ENCODE data around the gene ZNF180. TPM values are rescaled to one million over a fixed set of nuclear protein-coding genes. Genes with fewer than 3 reads are reported as not detected.
A peak's percentile ranks its signal among the peaks of the same experiment; 100 is the strongest.
"Not testable (repeated sequence)": the region's sequence is repeated elsewhere in the genome, so short reads cannot be mapped to it uniquely, and the experiment has no call there.

Gene ZNF180
- total RNA-seq, 4 donors from 2014 or later, result 6.4 to 59.7 (median 8.4) TPM

- DNase-seq, result no peak
- TF ChIP-seq POLR2AphosphoS5 (IDR thresholded peaks at IDR 0.05) (no peak), CTCF (IDR thresholded peaks at IDR 0.05) (no peak), POLR2A (IDR thresholded peaks at IDR 0.05) (no peak)
- intact Hi-C loops (cut with DNase I; ENCODE audit: low total_unique reads), result no loop called here
- Histone ChIP-seq H3K27ac (no peak overlapping the region), H3K9me3 (peaks cover 27 to 37% of the 10 kb centered on the region in 2 donors), H3K27me3 (peaks cover 5% of the 10 kb centered on the region), H3K36me3 (peaks cover 0 to 38% (median 20%) of the 10 kb centered on the region in 4 donors), H3K4me1 (peaks cover 3 to 14% (median 11%) of the 10 kb centered on the region in 4 donors), H3K4me3 (peak overlapping the region in 1 of 4 donors; percentile 80)
- in situ Hi-C loops (cut with MboI; ENCODE audit: low pct_ligation_motif_present in 1 of 4, low pct_unique_long_range_greater_than_20kb in 1 of 4, low sequenced_read_pairs in 3 of 4), result no loop called here
- 97 to 100% methylated on average over 1 to 9 of the region's 9 CpGs for WGBS, 2 donors (ENCODE audit: low coverage in 1 of 2)
Observed at GRCh38 chr19:44498988-44499387, 1.3 kb downstream of the ZNF180 start.

GRCh38 chr19:44496711-44497110 lies 3.6 kb downstream of the ZNF180 start:
- no peak for DNase-seq
- Histone ChIP-seq H3K27ac (no peak overlapping the region), H3K9me3 (peaks cover 50 to 60% of the 10 kb centered on the region in 2 donors), H3K4me3 (no peak overlapping the region), H3K36me3 (peaks cover 4 to 61% (median 32%) of the 10 kb centered on the region in 4 donors), H3K4me1 (peaks cover 3 to 14% (median 11%) of the 10 kb centered on the region in 4 donors), H3K27me3 (no peaks in the 10 kb centered on the region)
- in situ Hi-C loops (cut with MboI; ENCODE audit: low pct_ligation_motif_present in 1 of 4, low pct_unique_long_range_greater_than_20kb in 1 of 4, low sequenced_read_pairs in 3 of 4) (no loop called here), intact Hi-C loops (cut with DNase I; ENCODE audit: low total_unique reads) (no loop called here)
- WGBS, 2 donors (ENCODE audit: low coverage in 1 of 2), result 97 to 100% methylated on average over 1 of the region's 1 CpG
- TF ChIP-seq POLR2A (IDR thresholded peaks at IDR 0.05), result no peak
- TF ChIP-seq POLR2AphosphoS5 (IDR thresholded peaks at IDR 0.05), result no peak
- TF ChIP-seq CTCF (IDR thresholded peaks at IDR 0.05), result no peak
- TF ChIP-seq EP300 (IDR thresholded peaks at IDR 0.05; ENCODE audit: low read depth), result no peak

- no peak overlapping the region for H3K4me3 ChIP-seq
- TF ChIP-seq EP300 (IDR thresholded peaks at IDR 0.05; ENCODE audit: low read depth), result no peak
- no peak for TF ChIP-seq POLR2A (IDR thresholded peaks at IDR 0.05)
- TF ChIP-seq POLR2AphosphoS5 (IDR thresholded peaks at IDR 0.05), result no peak
- no peak for TF ChIP-seq CTCF (IDR thresholded peaks at IDR 0.05)
- DNase-seq, result no peak
- 87 to 98% methylated on average over 7 of the region's 7 CpGs for WGBS, 2 donors (ENCODE audit: low coverage in 1 of 2)
- no peak overlapping the region for H3K27ac ChIP-seq
- H3K27me3 ChIP-seq, result no peaks in the 10 kb centered on the region
- intact Hi-C loops (cut with DNase I; ENCODE audit: low total_unique reads) (no loop called here), in situ Hi-C loops (cut with MboI; ENCODE audit: low pct_ligation_motif_present in 1 of 4, low pct_unique_long_range_greater_than_20kb in 1 of 4, low sequenced_read_pairs in 3 of 4) (no loop called here)
- peaks cover 14 to 78% (median 45%) of the 10 kb centered on the region in 4 donors for H3K36me3 ChIP-seq
- H3K4me1 ChIP-seq, result no peaks in the 10 kb centered on the region
- peaks cover 97 to 98% of the 10 kb centered on the region in 2 donors for H3K9me3 ChIP-seq
Observed at GRCh38 chr19:44476559-44477408, 23.5 kb downstream of the ZNF180 start.

GRCh38 chr19:44468730-44469129 lies 31.6 kb downstream of the ZNF180 start:
- in situ Hi-C loops (cut with MboI; ENCODE audit: low pct_ligation_motif_present in 1 of 4, low pct_unique_long_range_greater_than_20kb in 1 of 4, low sequenced_read_pairs in 3 of 4); H3K27ac ChIP-seq; H3K4me1 ChIP-seq; H3K36me3 ChIP-seq; H3K4me3 ChIP-seq; H3K27me3 ChIP-seq; intact Hi-C loops (cut with DNase I; ENCODE audit: low total_unique reads); DNase-seq: not testable (repeated sequence)
- WGBS, 2 donors (ENCODE audit: low coverage in 1 of 2), result 73 to 86% methylated on average over 5 of the region's 5 CpGs
- peaks cover 64 to 66% of the 10 kb centered on the region in 2 donors for H3K9me3 ChIP-seq

GRCh38 chr19:44462600-44463286 lies 37.6 kb downstream of the ZNF180 start:
- DNase-seq; H3K4me1 ChIP-seq; H3K36me3 ChIP-seq; in situ Hi-C loops (cut with MboI; ENCODE audit: low pct_ligation_motif_present in 1 of 4, low pct_unique_long_range_greater_than_20kb in 1 of 4, low sequenced_read_pairs in 3 of 4); intact Hi-C loops (cut with DNase I; ENCODE audit: low total_unique reads); H3K27ac ChIP-seq; H3K27me3 ChIP-seq; H3K4me3 ChIP-seq: not testable (repeated sequence)
- H3K9me3 ChIP-seq, result peaks cover 25 to 26% of the 10 kb centered on the region in 2 donors
- 44 to 53% methylated on average over 3 of the region's 3 CpGs for WGBS, 2 donors (ENCODE audit: low coverage in 1 of 2)

- in situ Hi-C loops (cut with MboI; ENCODE audit: low pct_ligation_motif_present in 1 of 4, low pct_unique_long_range_greater_than_20kb in 1 of 4, low sequenced_read_pairs in 3 of 4), result not testable (repeated sequence)
Observed at GRCh38 chr19:44456016-44456415, 44.3 kb downstream of the ZNF180 start.

More at GRCh38 chr19:44456016-44456415, 44.3 kb downstream of the ZNF180 start:
- intact Hi-C loops (cut with DNase I; ENCODE audit: low total_unique reads); H3K36me3 ChIP-seq; DNase-seq; H3K4me1 ChIP-seq; H3K4me3 ChIP-seq; H3K27ac ChIP-seq; H3K27me3 ChIP-seq: not testable (repeated sequence)
- 85% methylated on average over 4 of the region's 13 CpGs; no CpG with 5 or more reads in 1 of the 2 donors for WGBS, 2 donors (ENCODE audit: low coverage in 1 of 2)
- H3K9me3 ChIP-seq, result peaks cover 14 to 32% of the 10 kb centered on the region in 2 donors

Measured in transverse colon (tissue), 4 donors.